C4-2B (cell line): Measurements from ENCODE around the gene TULP3.

Source experiments
- CTCF ChIP-seq: fragments of 450-650 bp; conservative IDR thresholded peaks from 2 replicates; pipeline ENCODE4 v1.5.1; 2017; ENCODE audit warnings: mild to moderate bottlenecking
- ZFX ChIP-seq: fragments of 450-650 bp; IDR thresholded peaks from 2 replicates; pipeline ENCODE4 v1.6.1; 2017

GRCh38 chr12:2855546-2855945 lies 35.1 kb upstream of the TULP3 start:
- TF ChIP-seq CTCF, result no peak
- TF ChIP-seq ZFX, result no peak
